CD4-positive, alpha-beta T cell treated with Interleukin-10 for 1 hour (primary cell): ENCODE measurements around the gene ECM1.

Source experiments
- DNase-seq: peaks from one replicate; pipeline ENCODE4 v3.0.0-alpha.2; 2020

The ECM1 gene

DNA sequence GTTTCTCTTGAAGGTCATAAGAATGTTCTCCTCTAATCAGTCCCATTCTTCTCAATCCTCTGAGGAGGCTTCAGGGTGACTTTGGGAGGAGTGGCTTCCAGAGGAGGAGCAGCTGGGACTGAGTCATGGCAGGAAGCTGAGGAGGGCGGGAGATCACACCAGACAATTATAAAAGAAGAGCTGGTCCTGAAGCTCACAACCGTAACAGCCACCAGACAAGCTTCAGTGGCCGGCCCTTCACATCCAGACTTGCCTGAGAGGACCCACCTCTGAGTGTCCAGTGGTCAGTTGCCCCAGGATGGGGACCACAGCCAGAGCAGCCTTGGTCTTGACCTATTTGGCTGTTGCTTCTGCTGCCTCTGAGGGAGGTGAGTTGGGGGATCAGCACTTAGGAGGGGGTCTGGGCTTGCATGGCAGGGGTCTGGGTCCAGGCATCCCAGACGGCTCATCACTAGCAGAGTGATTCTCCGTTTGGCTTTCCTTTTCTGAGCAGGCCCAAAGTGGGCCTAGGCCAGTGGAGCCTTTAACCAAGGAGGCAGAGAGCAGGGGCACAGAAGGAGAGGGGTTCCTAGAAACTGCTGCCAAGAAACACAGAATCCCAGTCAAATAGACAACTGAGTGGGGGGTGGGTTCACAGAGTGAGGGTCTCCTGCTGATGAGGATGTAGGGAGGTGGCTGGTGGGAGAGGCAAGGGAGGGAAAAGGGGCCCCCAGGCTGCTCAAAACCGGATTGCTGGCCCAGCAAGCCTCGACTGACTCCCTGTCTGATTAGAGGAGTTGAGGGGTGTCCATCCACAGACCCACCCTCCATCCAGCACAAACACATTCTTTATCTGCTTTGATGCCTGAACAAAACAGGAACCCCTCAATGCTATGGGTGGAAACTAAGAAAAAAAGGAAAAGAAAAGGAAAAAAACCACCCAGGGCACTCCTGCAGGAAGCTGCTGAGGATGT lies at the start of gene ECM1:
Gene ECM1 (plus strand): TSS at position 198 of the 953 bp plus-strand sequence. CDS start 101 bp downstream, at position 299.
- no peak for DNase-seq

DNA sequence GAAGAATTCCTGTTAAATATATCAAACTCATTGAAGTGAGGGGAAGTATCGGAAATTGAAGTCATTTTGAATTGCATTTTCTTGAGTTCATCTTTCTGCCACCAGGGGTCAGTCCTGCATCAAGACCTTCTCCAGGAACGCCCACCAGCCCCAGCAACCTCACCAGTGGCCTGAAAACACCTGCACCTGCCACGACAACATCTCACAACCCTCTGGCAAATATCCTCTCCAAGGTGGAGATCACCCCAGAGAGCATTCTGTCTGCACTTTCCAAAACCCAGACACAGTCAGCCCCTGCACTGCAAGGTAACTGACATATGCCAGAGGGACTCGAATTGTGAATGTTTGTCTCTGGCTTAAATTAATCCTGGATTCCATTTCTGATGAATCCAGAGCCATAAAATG lies 43.5 kb upstream of the ECM1 start:
- peak; percentile 80 for DNase-seq

DNA sequence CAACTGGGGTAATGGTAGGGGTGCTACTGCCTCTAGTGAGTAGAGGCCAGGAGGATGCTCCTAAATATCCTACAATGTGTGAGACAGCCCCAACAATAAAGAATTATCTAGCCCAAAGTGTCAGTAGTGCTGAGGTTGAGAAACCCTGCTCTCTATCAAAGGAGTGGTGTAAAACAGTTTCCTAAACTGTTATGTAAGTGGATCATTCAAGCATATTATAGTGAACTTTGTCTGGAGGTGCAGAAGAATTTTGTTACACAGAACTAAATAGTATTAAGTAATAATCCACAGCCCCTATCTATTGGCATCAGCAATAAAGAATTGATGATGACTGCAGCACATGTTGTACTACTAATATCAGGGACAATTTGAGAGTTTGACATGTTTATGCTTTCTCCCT lies 40.9 kb upstream of the ECM1 start:
- DNase-seq = no peak

DNA sequence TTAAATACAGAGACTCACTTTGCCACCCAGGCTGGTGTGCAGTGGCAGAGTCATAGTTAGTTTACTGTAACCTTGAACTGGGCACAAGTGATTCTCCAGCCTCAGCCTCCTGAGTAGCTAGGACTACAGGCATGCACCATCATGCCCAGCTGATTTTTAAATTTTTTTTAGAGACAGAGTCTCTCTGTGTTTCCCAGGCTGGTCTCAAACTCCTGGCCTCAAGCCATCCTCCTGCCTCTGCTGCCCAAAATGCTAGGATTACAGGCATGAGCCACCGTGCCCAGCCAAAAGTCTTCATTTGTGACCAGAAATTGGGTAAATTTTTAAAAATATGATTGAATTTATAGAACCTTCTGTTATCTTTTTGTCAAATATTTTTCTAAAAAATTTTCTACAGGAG lies 38.6 kb upstream of the ECM1 start:
- DNase-seq = no peak

DNA sequence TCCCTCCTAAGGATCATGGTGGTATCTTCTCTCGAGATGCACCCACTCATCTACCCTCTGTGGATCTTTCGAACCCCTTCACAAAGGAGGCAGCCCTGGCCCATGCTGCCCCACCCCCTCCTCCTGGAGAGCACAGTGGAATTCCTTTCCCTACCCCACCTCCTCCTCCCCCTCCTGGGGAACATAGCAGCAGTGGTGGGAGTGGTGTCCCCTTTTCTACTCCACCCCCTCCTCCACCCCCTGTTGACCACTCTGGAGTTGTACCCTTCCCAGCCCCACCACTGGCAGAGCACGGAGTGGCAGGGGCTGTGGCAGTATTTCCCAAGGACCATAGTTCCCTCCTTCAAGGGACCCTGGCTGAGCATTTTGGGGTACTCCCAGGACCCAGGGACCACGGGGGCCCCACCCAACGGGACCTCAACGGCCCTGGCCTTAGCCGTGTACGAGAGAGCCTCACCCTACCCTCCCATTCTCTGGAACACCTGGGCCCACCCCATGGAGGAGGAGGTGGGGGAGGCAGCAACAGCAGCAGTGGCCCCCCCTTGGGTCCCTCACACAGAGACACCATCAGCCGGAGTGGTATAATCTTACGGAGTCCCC lies 35.2 kb upstream of the ECM1 start:
- DNase-seq = no peak

DNA sequence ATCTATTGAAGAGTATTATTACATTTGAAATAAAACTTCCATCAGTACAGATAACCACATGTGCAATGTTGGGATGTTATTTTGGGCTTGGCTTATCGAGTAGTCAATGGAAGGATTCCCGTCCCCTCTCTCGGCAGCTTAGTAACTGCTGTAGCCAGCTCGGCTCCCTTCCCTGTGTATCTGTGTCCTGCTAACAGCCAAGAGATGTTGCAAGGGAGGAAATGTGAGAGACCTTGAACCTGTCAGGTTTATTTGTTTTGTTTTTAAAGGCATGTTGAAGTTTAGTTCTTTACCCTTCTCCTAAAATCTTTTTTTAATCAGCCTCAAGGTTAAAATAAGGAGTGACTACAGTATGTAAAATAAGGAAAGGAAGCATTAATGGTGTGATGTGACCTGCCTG lies 34.2 kb upstream of the ECM1 start:
- DNase-seq = no peak

DNA sequence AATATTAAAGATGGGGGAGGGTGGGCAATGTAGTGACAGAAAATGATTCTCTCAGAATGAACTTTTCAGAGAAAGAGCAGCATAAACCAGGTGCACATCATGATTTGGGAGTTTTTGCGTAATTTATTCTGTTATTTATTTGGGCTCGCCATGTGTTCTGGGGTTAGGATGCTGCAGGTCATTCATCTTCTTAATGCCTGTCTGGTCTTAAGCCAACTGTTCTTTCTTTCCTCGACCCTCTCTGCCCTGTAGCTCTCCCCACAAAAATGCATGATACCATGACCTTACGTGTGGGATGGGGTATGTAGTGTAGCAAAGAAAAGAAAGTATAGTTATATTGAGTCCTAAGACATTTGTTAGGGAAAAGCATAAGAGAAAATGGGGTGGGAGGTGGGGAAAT lies 33.0 kb upstream of the ECM1 start:
- no peak for DNase-seq

DNA sequence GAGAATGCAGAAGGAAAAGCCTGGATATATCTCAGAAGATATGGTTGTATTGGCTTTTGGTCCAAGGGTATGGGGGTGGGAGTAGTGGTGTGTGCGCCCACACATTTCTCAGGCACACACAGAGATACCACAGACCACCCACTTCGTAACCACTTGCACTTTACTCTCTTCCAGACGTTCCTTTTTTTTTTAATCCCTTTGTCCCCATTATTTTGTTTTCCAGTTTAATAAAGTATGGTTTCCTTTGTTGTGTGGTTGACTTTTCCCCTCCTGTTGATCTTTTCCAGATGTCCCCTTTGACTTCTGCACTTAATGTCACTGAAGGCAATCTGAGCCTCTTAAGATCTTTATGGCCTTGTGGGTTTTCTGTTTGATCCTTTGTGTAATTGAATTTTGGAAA lies 31.2 kb upstream of the ECM1 start:
- DNase-seq = no peak

DNA sequence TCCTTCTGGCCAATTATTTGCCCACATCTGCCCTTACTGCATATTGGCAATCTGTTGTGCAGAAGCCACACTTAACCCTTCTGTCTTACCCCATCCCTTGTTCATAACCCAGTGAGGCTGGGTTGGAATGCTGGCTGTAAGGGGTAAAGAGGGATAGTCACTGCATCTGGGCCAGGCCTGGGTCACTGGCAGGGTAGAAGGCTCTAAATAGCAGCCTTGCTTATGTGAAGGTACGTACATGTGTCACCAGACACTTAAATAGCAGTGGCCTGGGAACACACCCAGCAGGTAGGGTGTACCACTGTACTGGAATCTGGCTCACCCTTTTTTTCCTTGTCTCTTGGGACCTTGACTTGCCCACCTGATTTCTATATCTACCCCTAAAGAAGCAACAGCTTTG lies 30.6 kb upstream of the ECM1 start:
- DNase-seq = no peak

DNA sequence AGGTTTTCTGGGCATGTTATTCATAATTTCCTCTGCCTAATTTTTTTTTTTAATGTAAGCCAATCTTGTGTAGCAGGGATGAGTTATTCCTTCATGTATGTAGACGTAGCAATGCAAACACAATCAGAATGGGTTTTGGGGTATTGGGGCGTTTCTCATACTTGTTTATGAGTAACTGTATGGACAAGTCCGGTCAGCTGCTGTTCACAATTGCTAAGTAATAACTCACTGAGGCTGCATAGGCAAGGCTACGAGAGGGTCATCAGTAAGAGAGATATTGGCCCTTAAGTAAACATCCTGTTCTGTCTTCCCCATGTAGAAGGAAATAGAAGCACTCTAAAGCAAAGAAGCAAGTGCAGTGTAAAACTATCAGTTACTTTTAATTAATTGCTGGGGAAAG lies 30.2 kb upstream of the ECM1 start:
- DNase-seq = no peak

DNA sequence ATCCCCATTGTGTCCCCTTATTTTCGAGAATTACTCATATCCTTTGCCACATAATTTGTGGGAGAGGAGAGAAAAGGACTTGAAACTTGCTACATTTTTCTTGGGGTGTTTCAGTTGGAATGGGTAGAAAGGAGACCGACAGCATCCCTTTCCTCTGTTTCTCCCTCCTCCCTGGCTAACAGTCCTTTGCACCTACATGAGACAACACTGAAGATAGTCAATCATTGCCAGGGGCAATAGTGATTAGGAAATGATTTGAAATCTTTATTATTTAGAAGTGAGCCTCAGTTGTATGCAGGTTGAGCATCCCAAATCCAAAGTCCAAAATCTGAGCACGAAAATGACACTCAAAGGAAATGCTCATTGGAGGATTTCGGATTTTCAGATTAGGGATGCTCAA lies 28.5 kb upstream of the ECM1 start:
- DNase-seq = no peak

DNA sequence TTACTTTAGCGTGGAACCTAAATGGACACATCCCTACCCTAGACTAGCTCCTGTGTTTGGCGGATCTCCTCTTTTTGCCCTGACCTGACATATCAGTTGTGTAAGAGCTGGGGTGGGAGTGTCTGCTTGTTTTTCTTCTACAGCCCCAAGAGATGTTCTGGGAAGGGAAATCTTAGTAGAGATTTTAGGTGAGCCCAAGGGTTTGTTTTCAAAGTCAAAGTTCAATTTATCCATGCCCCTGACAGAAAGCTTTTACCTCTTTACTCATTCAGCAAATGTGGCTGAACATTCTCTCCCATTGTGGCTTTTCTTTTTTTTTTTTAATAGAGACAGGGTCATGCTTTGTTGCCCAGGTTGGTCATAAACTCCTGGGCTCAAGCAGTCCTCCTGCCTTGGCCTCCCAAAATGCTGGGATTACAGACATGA lies 28.0 kb upstream of the ECM1 start:
- no peak for DNase-seq

DNA sequence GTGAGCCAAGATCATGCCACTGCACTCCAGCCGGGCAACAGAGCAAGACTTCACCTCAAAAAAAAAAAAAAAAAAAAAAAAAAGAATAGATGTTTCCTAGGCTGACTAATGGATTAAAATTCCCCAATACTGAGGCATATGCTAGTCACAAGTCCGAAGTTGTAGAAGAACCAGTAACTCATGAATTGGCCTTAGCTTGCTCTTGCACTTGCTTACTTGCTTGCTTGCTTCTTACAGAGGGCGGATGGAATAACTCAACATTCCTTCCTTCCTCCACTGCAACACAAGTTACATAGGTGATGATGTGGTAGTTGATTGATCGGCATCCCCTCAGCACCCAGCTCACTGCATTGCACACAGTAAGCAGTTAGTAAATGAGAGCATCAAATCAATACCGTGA lies 23.5 kb upstream of the ECM1 start:
- DNase-seq = no peak

DNA sequence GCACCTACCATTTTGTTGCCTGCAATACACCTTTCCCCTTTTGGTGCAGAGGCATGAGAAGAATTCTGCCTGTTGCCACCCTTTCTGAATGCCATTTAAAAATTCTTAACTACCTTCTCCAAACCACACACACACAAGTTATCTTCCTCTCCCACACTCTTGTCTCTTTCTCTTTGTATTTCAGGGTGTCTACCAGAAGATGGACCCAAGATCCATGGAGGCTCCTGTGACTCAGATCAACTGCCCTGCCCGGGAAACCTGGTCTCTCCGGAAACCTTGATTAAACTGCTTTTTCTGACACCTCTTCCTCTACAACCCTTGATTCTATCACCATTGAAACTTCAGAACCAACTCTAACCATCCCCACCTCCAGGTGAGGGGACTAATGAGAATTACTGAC lies 23.0 kb upstream of the ECM1 start:
- DNase-seq = no peak

DNA sequence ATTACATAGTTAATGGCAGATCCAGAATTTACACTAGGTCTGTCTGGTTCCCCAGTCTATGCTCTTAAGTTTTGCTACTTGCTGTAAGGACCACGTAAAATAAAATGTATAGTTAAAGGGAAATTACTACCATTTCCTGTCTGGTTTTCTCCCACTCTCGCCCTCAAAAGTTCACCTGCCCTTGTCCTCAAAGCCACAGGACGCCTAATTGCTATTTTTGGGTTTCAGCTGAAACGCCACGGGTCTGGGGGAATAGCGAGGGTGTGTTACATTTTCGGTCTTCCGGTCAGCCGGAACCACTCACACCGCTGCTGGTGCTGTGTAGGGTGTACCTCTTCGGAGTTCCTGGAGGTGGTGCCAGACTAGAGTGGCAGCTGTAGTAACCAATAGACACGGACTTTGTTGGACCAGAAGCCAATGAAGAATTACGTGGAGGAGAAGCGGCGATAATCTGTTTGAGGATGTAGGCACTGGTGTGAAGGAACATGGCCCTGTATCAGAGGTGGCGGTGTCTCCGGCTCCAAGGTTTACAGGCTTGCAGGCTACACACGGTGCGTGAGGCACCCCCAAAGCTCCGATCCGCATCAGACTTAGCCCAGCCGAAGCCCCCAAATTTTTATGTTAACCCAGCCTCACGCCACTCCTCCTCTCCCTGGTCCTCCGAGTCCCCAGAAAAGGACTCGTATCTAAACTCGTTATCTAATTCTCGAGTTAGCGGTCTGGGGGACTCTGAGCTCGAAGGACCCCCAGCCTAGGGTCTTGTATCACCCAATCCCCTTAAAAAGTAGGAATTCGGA lies 20.7 kb upstream of the ECM1 start, which contains the start of gene TARS2:
Gene TARS2 (plus strand): TSS at position 454 of the 797 bp plus-strand sequence. CDS start 32 bp downstream, at position 486.
- DNase-seq = peak; percentile 98

DNA sequence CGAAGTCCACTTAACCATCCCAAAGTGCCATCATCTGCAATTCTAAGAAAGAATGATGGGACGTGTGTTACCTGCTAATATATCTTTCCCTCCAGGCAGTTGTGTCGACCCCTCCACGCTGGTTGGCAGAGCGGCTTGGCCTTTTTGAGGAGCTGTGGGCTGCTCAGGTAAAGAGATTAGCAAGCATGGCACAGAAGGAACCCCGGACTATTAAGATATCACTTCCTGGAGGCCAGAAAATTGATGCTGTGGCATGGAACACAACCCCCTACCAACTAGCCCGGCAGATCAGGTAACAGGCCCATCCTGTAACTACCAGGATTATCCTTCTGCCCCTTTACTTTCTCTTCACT lies 20.2 kb upstream of the ECM1 start:
- DNase-seq = no peak

DNA sequence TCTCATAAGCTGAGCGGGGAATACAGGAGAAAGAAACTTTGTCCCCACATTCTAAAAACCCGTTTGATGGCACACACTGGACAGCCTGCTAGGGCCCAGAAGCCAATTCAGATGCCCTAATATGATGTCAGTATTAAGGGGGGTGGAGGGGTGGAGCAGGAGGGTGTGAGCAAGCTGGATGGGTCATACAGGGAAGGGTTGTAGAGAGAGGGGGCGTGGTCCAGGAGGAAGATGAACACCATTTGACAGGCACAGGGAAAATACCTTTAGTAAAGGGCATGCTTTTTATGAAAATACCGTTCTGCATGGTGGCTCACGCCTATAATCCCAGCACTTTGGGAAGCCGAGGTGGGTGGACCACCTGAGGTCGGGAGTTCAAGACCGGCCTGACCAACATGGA lies 14.7 kb upstream of the ECM1 start:
- no peak for DNase-seq

DNA sequence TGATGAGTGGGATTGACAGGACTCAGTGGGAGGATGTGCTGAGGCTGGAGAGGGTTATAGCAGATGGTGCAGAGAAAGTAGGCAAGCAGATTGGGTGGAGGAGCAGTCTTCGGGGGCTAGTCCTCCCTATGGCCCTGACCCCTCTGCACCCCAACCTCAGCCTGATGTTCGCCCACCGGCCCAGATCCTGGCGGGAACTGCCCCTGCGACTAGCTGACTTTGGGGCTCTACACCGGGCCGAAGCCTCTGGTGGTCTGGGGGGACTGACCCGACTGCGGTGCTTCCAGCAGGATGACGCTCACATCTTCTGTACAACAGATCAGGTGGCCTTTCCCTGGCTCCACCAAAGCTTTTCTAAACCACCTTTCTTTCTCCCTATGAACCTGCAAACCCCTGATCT lies 9.6 kb upstream of the ECM1 start:
- no peak for DNase-seq

DNA sequence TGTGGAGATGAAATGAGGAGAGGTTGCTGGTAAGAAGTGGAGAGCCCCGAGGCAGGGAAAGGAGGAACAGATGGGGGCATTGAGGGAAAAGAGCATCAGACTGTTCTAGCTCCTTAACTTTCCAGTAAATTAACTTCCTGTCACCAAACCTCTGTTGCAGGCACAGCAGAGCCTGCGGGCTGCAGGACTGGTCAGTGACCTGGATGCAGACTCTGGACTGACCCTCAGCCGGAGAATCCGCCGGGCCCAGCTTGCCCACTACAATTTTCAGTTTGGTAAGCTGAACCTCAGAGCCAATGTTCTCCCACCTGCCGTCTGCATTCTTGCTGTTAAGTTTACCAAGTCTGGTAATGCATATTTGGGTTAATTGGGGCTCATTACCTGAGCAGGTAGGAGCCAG lies 2.5 kb upstream of the ECM1 start:
- DNase-seq = no peak

DNA sequence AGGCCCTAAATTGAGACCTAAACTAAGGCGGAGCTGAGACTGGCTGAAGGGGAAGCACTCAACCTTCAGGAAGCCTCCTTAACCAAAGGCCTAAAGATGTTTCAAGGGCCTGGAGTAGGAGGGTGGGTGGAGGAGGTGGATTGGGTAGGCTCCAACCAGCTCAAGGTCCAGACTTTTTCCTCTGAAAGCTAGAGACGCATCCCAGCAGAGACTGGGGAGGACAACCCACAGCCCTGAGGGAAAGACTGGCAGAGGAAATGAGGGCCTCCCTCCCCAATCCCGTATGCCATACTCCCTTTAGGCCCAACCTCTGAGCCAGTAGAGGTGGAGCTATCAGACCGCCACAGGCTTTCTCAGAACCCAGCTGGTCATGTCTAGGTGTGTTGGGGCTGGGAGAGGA lies 1.1 kb downstream of the ECM1 start:
- no peak for DNase-seq

DNA sequence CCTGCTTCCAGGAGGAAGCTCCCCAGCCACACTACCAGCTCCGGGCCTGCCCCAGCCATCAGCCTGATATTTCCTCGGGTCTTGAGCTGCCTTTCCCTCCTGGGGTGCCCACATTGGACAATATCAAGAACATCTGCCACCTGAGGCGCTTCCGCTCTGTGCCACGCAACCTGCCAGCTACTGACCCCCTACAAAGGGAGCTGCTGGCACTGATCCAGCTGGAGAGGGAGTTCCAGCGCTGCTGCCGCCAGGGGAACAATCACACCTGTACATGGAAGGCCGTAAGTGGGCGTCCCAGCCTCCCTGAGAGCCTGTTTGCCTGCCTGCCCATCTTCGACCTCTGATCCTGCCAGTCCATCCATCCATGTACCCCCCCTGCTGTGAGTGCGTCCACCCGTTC lies 3.6 kb downstream of the ECM1 start:
- no peak for DNase-seq

DNA sequence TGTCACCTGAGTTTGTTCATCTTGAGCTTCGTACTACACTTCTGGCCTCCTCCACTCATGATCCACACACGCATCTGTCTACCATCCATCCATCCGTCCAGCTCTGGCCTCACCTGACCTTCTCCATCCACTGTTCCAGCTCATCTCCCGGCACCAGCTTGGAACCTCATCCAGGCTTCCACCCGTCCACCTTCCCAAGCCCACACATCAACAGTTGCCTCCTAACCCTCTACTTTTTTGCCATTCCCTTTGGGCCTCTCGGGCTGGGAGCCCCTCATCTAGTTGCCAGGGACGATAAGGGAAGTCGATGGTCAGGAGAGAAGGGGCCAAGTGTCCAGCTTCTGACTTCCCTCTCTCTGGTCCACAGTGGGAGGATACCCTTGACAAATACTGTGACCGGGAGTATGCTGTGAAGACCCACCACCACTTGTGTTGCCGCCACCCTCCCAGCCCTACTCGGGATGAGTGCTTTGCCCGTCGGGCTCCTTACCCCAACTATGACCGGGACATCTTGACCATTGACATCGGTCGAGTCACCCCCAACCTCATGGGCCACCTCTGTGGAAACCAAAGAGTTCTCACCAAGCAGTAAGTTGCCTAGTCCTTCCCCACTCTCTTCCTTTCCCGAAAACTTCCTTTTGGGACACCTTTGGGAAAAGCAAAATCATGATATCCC lies 4.2 kb downstream of the ECM1 start:
- DNase-seq = no peak

DNA sequence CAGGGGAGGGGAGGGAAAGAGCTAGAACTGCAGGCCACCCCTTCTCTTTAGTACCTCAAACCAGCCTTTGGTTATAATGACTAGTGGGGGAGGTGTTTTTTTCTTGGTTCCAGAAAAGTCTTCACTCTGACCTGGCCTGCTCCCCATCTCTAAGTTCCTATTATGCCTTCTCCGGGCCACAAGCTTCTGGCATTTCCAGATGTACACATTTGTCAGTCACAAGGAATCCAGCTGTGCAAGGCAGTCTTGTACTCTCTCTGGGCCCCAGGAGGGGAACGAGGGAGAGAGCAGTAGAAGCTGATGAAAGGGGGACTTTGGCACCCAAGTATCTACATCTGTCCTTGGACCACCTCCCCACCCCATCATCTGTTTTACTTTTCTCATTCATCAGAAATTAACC lies 4.9 kb downstream of the ECM1 start:
- DNase-seq = no peak
